ENCODE measurements around the gene FTHL17. TPM values are rescaled to one million over a fixed set of nuclear protein-coding genes. Genes with fewer than 3 reads are reported as not detected.

FTHL17 gene
- total RNA-seq, 1 experiment from 2014 or later = not detected

- no peak overlapping the region for H3K4me3 Mint-ChIP-seq (ENCODE audit: low read depth, unreplicated experiment)
- TF ChIP-seq CTCF (IDR thresholded peaks at IDR 0.05; ENCODE audit: unreplicated experiment) = no peak
- no peaks in the 10 kb centered on the region for H3K27me3 Mint-ChIP-seq (ENCODE audit: unreplicated experiment)
- no peaks in the 10 kb centered on the region for H3K4me1 Mint-ChIP-seq (ENCODE audit: low read depth, unreplicated experiment)
- no TSS peak for BruUV-seq (replicated peaks)
- peaks cover 7% of the 10 kb centered on the region for H3K9me3 Mint-ChIP-seq (ENCODE audit: low read depth, unreplicated experiment)
- intact Hi-C loops (cut with micrococcal nuclease; ENCODE audit: unreplicated experiment) = no loop called here
- H3K36me3 Mint-ChIP-seq (ENCODE audit: insufficient read depth, unreplicated experiment) = no peaks in the 10 kb centered on the region
- DNase-seq = no peak
- CTCF ChIA-PET = no interaction called here
- H3K27ac Mint-ChIP-seq (ENCODE audit: unreplicated experiment) = no peak overlapping the region
Observed at GRCh38 chrX:31074522-31074921, 2.7 kb upstream of the FTHL17 start.

GRCh38 chrX:31071262-31071661 is 579 bp downstream of the FTHL17 start:
- H3K36me3 Mint-ChIP-seq (ENCODE audit: insufficient read depth, unreplicated experiment) = no peaks in the 10 kb centered on the region
- peaks cover 9% of the 10 kb centered on the region for H3K9me3 Mint-ChIP-seq (ENCODE audit: low read depth, unreplicated experiment)

GRCh38 chrX:31070057-31070468 is 1.8 kb downstream of the FTHL17 start:
- Mint-ChIP-seq H3K9me3 (ENCODE audit: low read depth, unreplicated experiment) (peaks cover 8% of the 10 kb centered on the region), H3K27ac (ENCODE audit: unreplicated experiment) (no peak overlapping the region)

More at GRCh38 chrX:31071262-31071661, 579 bp downstream of the FTHL17 start:
- CTCF ChIA-PET = no interaction called here
- TF ChIP-seq CTCF (IDR thresholded peaks at IDR 0.05; ENCODE audit: unreplicated experiment) = no peak
- intact Hi-C loops (cut with micrococcal nuclease; ENCODE audit: unreplicated experiment) = no loop called here
- Mint-ChIP-seq H3K27me3 (ENCODE audit: unreplicated experiment) (no peaks in the 10 kb centered on the region), H3K4me1 (ENCODE audit: low read depth, unreplicated experiment) (no peaks in the 10 kb centered on the region), H3K4me3 (ENCODE audit: low read depth, unreplicated experiment) (no peak overlapping the region), H3K27ac (ENCODE audit: unreplicated experiment) (no peak overlapping the region)
- no TSS peak for BruUV-seq (replicated peaks)
- DNase-seq = no peak

GRCh38 chrX:31063114-31063513 is 8.7 kb downstream of the FTHL17 start:
- CTCF ChIA-PET = interaction anchor here (0.6 kb wide), 1 partner anchor 139 kb away, joined by 3 read pairs; no protein-coding TSS in a partner anchor
- Mint-ChIP-seq H3K4me3 (ENCODE audit: low read depth, unreplicated experiment) (no peak overlapping the region), H3K36me3 (ENCODE audit: insufficient read depth, unreplicated experiment) (no peaks in the 10 kb centered on the region), H3K9me3 (ENCODE audit: low read depth, unreplicated experiment) (peaks cover 2% of the 10 kb centered on the region), H3K4me1 (ENCODE audit: low read depth, unreplicated experiment) (no peaks in the 10 kb centered on the region), H3K27ac (ENCODE audit: unreplicated experiment) (no peak overlapping the region), H3K27me3 (ENCODE audit: unreplicated experiment) (no peaks in the 10 kb centered on the region)
- no peak for TF ChIP-seq CTCF (IDR thresholded peaks at IDR 0.05; ENCODE audit: unreplicated experiment)
- no TSS peak for BruUV-seq (replicated peaks)
- intact Hi-C loops (cut with micrococcal nuclease; ENCODE audit: unreplicated experiment) = no loop called here
- DNase-seq = no peak

More at GRCh38 chrX:31070057-31070468, 1.8 kb downstream of the FTHL17 start:
- TF ChIP-seq CTCF (IDR thresholded peaks at IDR 0.05; ENCODE audit: unreplicated experiment) = no peak
- CTCF ChIA-PET = no interaction called here
- BruUV-seq (replicated peaks) = no TSS peak
- intact Hi-C loops (cut with micrococcal nuclease; ENCODE audit: unreplicated experiment) = no loop called here
- Mint-ChIP-seq H3K4me3 (ENCODE audit: low read depth, unreplicated experiment) (no peak overlapping the region), H3K27me3 (ENCODE audit: unreplicated experiment) (no peaks in the 10 kb centered on the region), H3K36me3 (ENCODE audit: insufficient read depth, unreplicated experiment) (no peaks in the 10 kb centered on the region), H3K4me1 (ENCODE audit: low read depth, unreplicated experiment) (no peaks in the 10 kb centered on the region)
- no peak for DNase-seq

Measured in Calu3 (cell line).